Measurements from ENCODE around the gene P4HB.
A peak's percentile ranks its signal among the peaks of the same experiment; 100 is the strongest.

Gene P4HB

GRCh38 chr17:81858170-81858966, 2.0 kb downstream of the P4HB start:
- H4K5ac ChIP-seq (ENCODE audit: low read length): no peak overlapping the region
- no peak overlapping the region for H4K8ac ChIP-seq (ENCODE audit: low read depth, low read length)
- H3K18ac ChIP-seq (ENCODE audit: low read length): no peak overlapping the region
- H3K27me3 ChIP-seq (ENCODE audit: insufficient read depth, low read length, poor library complexity): no peaks in the 10 kb centered on the region
- no peak for DNase-seq
- H2AK5ac ChIP-seq (ENCODE audit: low read length): no peak overlapping the region
- peak overlapping the region; percentile 93 for H3K56ac ChIP-seq (ENCODE audit: low read length)
- no peak overlapping the region for H3K4ac ChIP-seq (ENCODE audit: low read depth, low read length)
- H2BK120ac ChIP-seq (ENCODE audit: low read depth, low read length): no peak overlapping the region
- peaks cover 33% of the 10 kb centered on the region for H3K79me2 ChIP-seq (ENCODE audit: control insufficient read depth, insufficient read depth, low read length)
- peaks cover 2% of the 10 kb centered on the region for H3K4me1 ChIP-seq (ENCODE audit: control insufficient read depth, low read depth, low read length)
- no peak overlapping the region for H3K27ac ChIP-seq (ENCODE audit: low read depth, low read length)
- no peak overlapping the region for H2BK15ac ChIP-seq (replicated peaks; ENCODE audit: low read depth)
- peaks cover 25% of the 10 kb centered on the region for H3K79me1 ChIP-seq (ENCODE audit: low read length)
- peak overlapping the region; percentile 49 for H3K4me2 ChIP-seq (ENCODE audit: low read length)
- no peak overlapping the region for H2BK5ac ChIP-seq (ENCODE audit: low read length)
- H3K23ac ChIP-seq (ENCODE audit: low read length): no peak overlapping the region
- peak overlapping the region; percentile 90 for H3K9ac ChIP-seq (ENCODE audit: low read length)
- no peak overlapping the region for H3K4me3 ChIP-seq (ENCODE audit: low read length)
- WGBS (ENCODE audit: extremely low coverage, insufficient coverage, low lambda C conversion rate): no CpG with 5 or more reads among the region's 30 CpGs
- peaks cover 12% of the 10 kb centered on the region for H3K36me3 ChIP-seq (ENCODE audit: control insufficient read depth, insufficient read depth, low read length)

- H2BK5ac ChIP-seq (ENCODE audit: low read length): no peak overlapping the region
- H2BK120ac ChIP-seq (ENCODE audit: low read depth, low read length): no peak overlapping the region
- no peaks in the 10 kb centered on the region for H3K27me3 ChIP-seq (ENCODE audit: insufficient read depth, low read length, poor library complexity)
- H4K5ac ChIP-seq (ENCODE audit: low read length): no peak overlapping the region
- H3K23ac ChIP-seq (ENCODE audit: low read length): no peak overlapping the region
- no peak overlapping the region for H2AK5ac ChIP-seq (ENCODE audit: low read length)
- H3K4me1 ChIP-seq (ENCODE audit: control insufficient read depth, low read depth, low read length): peaks cover 2% of the 10 kb centered on the region
- H3K56ac ChIP-seq (ENCODE audit: low read length): no peak overlapping the region
- H3K4me2 ChIP-seq (ENCODE audit: low read length): no peak overlapping the region
- no peak overlapping the region for H4K8ac ChIP-seq (ENCODE audit: low read depth, low read length)
- H3K36me3 ChIP-seq (ENCODE audit: control insufficient read depth, insufficient read depth, low read length): peaks cover 13% of the 10 kb centered on the region
- H3K9ac ChIP-seq (ENCODE audit: low read length): no peak overlapping the region
- H3K4ac ChIP-seq (ENCODE audit: low read depth, low read length): no peak overlapping the region
- no CpG with 5 or more reads among the region's 29 CpGs for WGBS (ENCODE audit: extremely low coverage, insufficient coverage, low lambda C conversion rate)
- peaks cover 27% of the 10 kb centered on the region for H3K79me2 ChIP-seq (ENCODE audit: control insufficient read depth, insufficient read depth, low read length)
- no peak overlapping the region for H2BK15ac ChIP-seq (replicated peaks; ENCODE audit: low read depth)
- H3K4me3 ChIP-seq (ENCODE audit: low read length): no peak overlapping the region
- no peak for DNase-seq
- no peak overlapping the region for H3K18ac ChIP-seq (ENCODE audit: low read length)
- no peak overlapping the region for H3K27ac ChIP-seq (ENCODE audit: low read depth, low read length)
- peaks cover 22% of the 10 kb centered on the region for H3K79me1 ChIP-seq (ENCODE audit: low read length)
These were observed 5.2 kb downstream of the P4HB start for GRCh38 chr17:81854974-81855774.

- Histone ChIP-seq H3K56ac (ENCODE audit: low read length) (no peak overlapping the region), H2BK15ac (replicated peaks; ENCODE audit: low read depth) (no peak overlapping the region), H3K18ac (ENCODE audit: low read length) (no peak overlapping the region), H3K79me1 (ENCODE audit: low read length) (peaks cover 10% of the 10 kb centered on the region), H2BK120ac (ENCODE audit: low read depth, low read length) (no peak overlapping the region), H3K4me2 (ENCODE audit: low read length) (no peak overlapping the region), H3K27ac (ENCODE audit: low read depth, low read length) (no peak overlapping the region), H4K5ac (ENCODE audit: low read length) (no peak overlapping the region), H3K4me1 (ENCODE audit: control insufficient read depth, low read depth, low read length) (no peaks in the 10 kb centered on the region), H3K9ac (ENCODE audit: low read length) (no peak overlapping the region), H4K8ac (ENCODE audit: low read depth, low read length) (no peak overlapping the region), H2BK5ac (ENCODE audit: low read length) (no peak overlapping the region), H3K4me3 (ENCODE audit: low read length) (no peak overlapping the region), H3K79me2 (ENCODE audit: control insufficient read depth, insufficient read depth, low read length) (peaks cover 1% of the 10 kb centered on the region), H2AK5ac (ENCODE audit: low read length) (no peak overlapping the region), H3K23ac (ENCODE audit: low read length) (no peak overlapping the region), H3K36me3 (ENCODE audit: control insufficient read depth, insufficient read depth, low read length) (peaks cover 10% of the 10 kb centered on the region), H3K27me3 (ENCODE audit: insufficient read depth, low read length, poor library complexity) (no peaks in the 10 kb centered on the region), H3K4ac (ENCODE audit: low read depth, low read length) (no peak overlapping the region)
- no peak for DNase-seq
- WGBS (ENCODE audit: extremely low coverage, insufficient coverage, low lambda C conversion rate): no CpG with 5 or more reads among the region's 12 CpGs
These were observed 8.1 kb downstream of the P4HB start for GRCh38 chr17:81852237-81852636.

- Histone ChIP-seq H2AK5ac (ENCODE audit: low read length) (no peak overlapping the region), H3K4ac (ENCODE audit: low read depth, low read length) (no peak overlapping the region), H3K56ac (ENCODE audit: low read length) (no peak overlapping the region), H3K4me1 (ENCODE audit: control insufficient read depth, low read depth, low read length) (no peaks in the 10 kb centered on the region), H3K27me3 (ENCODE audit: insufficient read depth, low read length, poor library complexity) (no peaks in the 10 kb centered on the region), H3K79me2 (ENCODE audit: control insufficient read depth, insufficient read depth, low read length) (peaks cover 1% of the 10 kb centered on the region), H3K9ac (ENCODE audit: low read length) (no peak overlapping the region), H3K4me3 (ENCODE audit: low read length) (no peak overlapping the region), H3K18ac (ENCODE audit: low read length) (no peak overlapping the region), H3K79me1 (ENCODE audit: low read length) (peaks cover 10% of the 10 kb centered on the region), H2BK120ac (ENCODE audit: low read depth, low read length) (no peak overlapping the region), H4K8ac (ENCODE audit: low read depth, low read length) (no peak overlapping the region), H3K36me3 (ENCODE audit: control insufficient read depth, insufficient read depth, low read length) (peaks cover 16% of the 10 kb centered on the region), H3K23ac (ENCODE audit: low read length) (no peak overlapping the region), H3K27ac (ENCODE audit: low read depth, low read length) (no peak overlapping the region), H2BK5ac (ENCODE audit: low read length) (no peak overlapping the region), H4K5ac (ENCODE audit: low read length) (no peak overlapping the region), H3K4me2 (ENCODE audit: low read length) (no peak overlapping the region), H2BK15ac (replicated peaks; ENCODE audit: low read depth) (no peak overlapping the region)
- no peak for DNase-seq
- no CpG with 5 or more reads among the region's 16 CpGs for WGBS (ENCODE audit: extremely low coverage, insufficient coverage, low lambda C conversion rate)
These were observed 8.9 kb downstream of the P4HB start for GRCh38 chr17:81851423-81851822.

- Histone ChIP-seq H3K4me1 (ENCODE audit: control insufficient read depth, low read depth, low read length) (no peaks in the 10 kb centered on the region), H4K8ac (ENCODE audit: low read depth, low read length) (no peak overlapping the region), H4K5ac (ENCODE audit: low read length) (no peak overlapping the region), H2BK5ac (ENCODE audit: low read length) (no peak overlapping the region), H3K4ac (ENCODE audit: low read depth, low read length) (no peak overlapping the region), H3K4me3 (ENCODE audit: low read length) (no peak overlapping the region), H2BK15ac (replicated peaks; ENCODE audit: low read depth) (no peak overlapping the region), H3K79me2 (ENCODE audit: control insufficient read depth, insufficient read depth, low read length) (no peaks in the 10 kb centered on the region), H2AK5ac (ENCODE audit: low read length) (no peak overlapping the region), H3K27ac (ENCODE audit: low read depth, low read length) (no peak overlapping the region), H3K56ac (ENCODE audit: low read length) (no peak overlapping the region), H3K4me2 (ENCODE audit: low read length) (no peak overlapping the region), H3K79me1 (ENCODE audit: low read length) (peaks cover 6% of the 10 kb centered on the region), H3K18ac (ENCODE audit: low read length) (no peak overlapping the region), H3K27me3 (ENCODE audit: insufficient read depth, low read length, poor library complexity) (no peaks in the 10 kb centered on the region), H3K9ac (ENCODE audit: low read length) (no peak overlapping the region), H3K36me3 (ENCODE audit: control insufficient read depth, insufficient read depth, low read length) (peaks cover 24% of the 10 kb centered on the region), H3K23ac (ENCODE audit: low read length) (no peak overlapping the region), H2BK120ac (ENCODE audit: low read depth, low read length) (no peak overlapping the region)
- DNase-seq: no peak
- no CpG with 5 or more reads among the region's 12 CpGs for WGBS (ENCODE audit: extremely low coverage, insufficient coverage, low lambda C conversion rate)
These were observed 10.9 kb downstream of the P4HB start for GRCh38 chr17:81849457-81849856.

Measured in mesendoderm (in vitro differentiated cells).